Activated naive CD8-positive, alpha-beta T cell treated with anti-CD3 and anti-CD28 coated beads, Interleukin-2, amount 10 ng/mL, durations not matched to agents 7 days and 5 days (primary cell): Measurements from ENCODE around the gene IKBKE. TPM values are rescaled to one million over a fixed set of nuclear protein-coding genes. Genes with fewer than 3 reads are reported as not detected.
A peak's percentile ranks its signal among the peaks of the same experiment; 100 is the strongest.

ENCODE experiments used
- ATAC-seq: fragments of 150-1000 bp; cut with Tn5 transposase; one replicate; pipeline ENCODE4 v1.10.0; 2021; ENCODE audit warnings: low read depth, moderate library complexity
- POLR2A ChIA-PET: fragments of 350-600 bp; sonication (Branson Sonifier 250); formaldehyde crosslinking; loops from one replicate; lab custom pipeline; 2021; ENCODE audit warnings: antibody characterized with exemption; lab: Charles Lee
- DNase-seq: peaks from one replicate; pipeline ENCODE4 v3.0.0; 2021
- H3K27ac Mint-ChIP-seq: one replicate; pipeline ENCODE4 v1.8.0; 2022; ENCODE audit warnings: mild to moderate bottlenecking, mixed read lengths
- H3K27me3 Mint-ChIP-seq: one replicate; pipeline ENCODE4 v1.8.0; 2022; ENCODE audit warnings: mild to moderate bottlenecking, moderate library complexity, mixed read lengths
- H3K36me3 Mint-ChIP-seq: one replicate; pipeline ENCODE4 v1.8.0; 2021; ENCODE audit warnings: mild to moderate bottlenecking, mixed read lengths
- H3K4me1 Mint-ChIP-seq: one replicate; pipeline ENCODE4 v1.8.0; 2021; ENCODE audit warnings: mixed read lengths
- H3K4me3 Mint-ChIP-seq: one replicate; pipeline ENCODE4 v1.8.0; 2022; ENCODE audit warnings: mild to moderate bottlenecking, moderate library complexity, mixed read lengths
- H3K9me3 Mint-ChIP-seq: one replicate; pipeline ENCODE4 v1.8.0; 2021; ENCODE audit warnings: mixed read lengths
- total RNA-seq, 2 experiments: library from RNA; stranded (reverse); gene quantifications; one replicate each; pipeline ENCODE4 v1.2.3, GENCODE V29; 2021

IKBKE gene
- total RNA-seq, 2 experiments from 2014 or later = 83.5 to 84.0 TPM

GRCh38 chr1:206497363-206497762, 27.1 kb downstream of the IKBKE start:
- H3K27me3 Mint-ChIP-seq = no peaks in the 10 kb centered on the region
- peaks cover 7% of the 10 kb centered on the region for H3K4me1 Mint-ChIP-seq
- H3K9me3 Mint-ChIP-seq = no peaks in the 10 kb centered on the region
- H3K27ac Mint-ChIP-seq = no peak overlapping the region
- POLR2A ChIA-PET = interaction anchor here (0.7 kb wide), 1 partner anchor 547 kb away, joined by 3 read pairs; no protein-coding TSS in a partner anchor
- ATAC-seq (no peak), DNase-seq (no peak)
- no peak overlapping the region for H3K4me3 Mint-ChIP-seq
- H3K36me3 Mint-ChIP-seq = peaks cover 15% of the 10 kb centered on the region

- Mint-ChIP-seq H3K36me3 (peaks cover 13% of the 10 kb centered on the region), H3K27me3 (no peaks in the 10 kb centered on the region)
- DNase-seq = no peak
Measured at GRCh38 chr1:206497774-206498173, 27.5 kb downstream of the IKBKE start.

DNA sequence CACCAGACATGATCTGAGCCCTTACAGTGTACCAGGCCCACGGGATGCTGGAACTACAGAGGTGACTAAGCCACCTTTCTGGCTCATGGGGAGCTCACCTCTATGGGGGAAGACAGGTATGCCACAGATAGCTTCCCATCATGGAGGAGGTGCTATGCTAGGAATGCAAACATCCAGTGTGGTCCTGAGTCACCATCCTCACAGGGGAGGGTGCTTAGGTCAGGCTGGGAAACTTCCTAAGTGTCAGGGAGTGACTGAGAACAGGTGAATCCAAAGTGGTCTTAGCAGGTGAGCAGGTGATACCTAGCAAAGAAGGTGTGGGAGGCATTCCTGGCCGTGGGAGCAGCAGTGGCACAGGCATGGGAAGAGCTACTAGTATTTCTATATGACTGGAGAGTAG, 28.4 kb downstream of the IKBKE start:
- no peak for DNase-seq
- no peak overlapping the region for H3K4me3 Mint-ChIP-seq
- ATAC-seq = no peak
- H3K4me1 Mint-ChIP-seq = peaks cover 13% of the 10 kb centered on the region
- H3K9me3 Mint-ChIP-seq = no peaks in the 10 kb centered on the region
- H3K27me3 Mint-ChIP-seq = no peaks in the 10 kb centered on the region
- peaks cover 7% of the 10 kb centered on the region for H3K36me3 Mint-ChIP-seq
- no peak overlapping the region for H3K27ac Mint-ChIP-seq
- POLR2A ChIA-PET = interaction anchor here (0.7 to 1.1 kb wide), 2 partner anchors 8 to 398 kb away, joined by 3 to 4 read pairs; no protein-coding TSS in a partner anchor

More at GRCh38 chr1:206497774-206498173, 27.5 kb downstream of the IKBKE start:
- ATAC-seq = no peak
- Mint-ChIP-seq H3K4me3 (no peak overlapping the region), H3K4me1 (peaks cover 7% of the 10 kb centered on the region), H3K27ac (no peak overlapping the region), H3K9me3 (no peaks in the 10 kb centered on the region)
- POLR2A ChIA-PET = interaction anchor here (0.7 to 1.1 kb wide), 3 partner anchors 9 to 547 kb away, joined by 3 to 4 read pairs (median 3); no protein-coding TSS in a partner anchor

- Mint-ChIP-seq H3K9me3 (no peaks in the 10 kb centered on the region), H3K36me3 (peaks cover 7% of the 10 kb centered on the region), H3K4me3 (no peak overlapping the region), H3K27me3 (no peaks in the 10 kb centered on the region), H3K4me1 (peaks cover 23% of the 10 kb centered on the region), H3K27ac (no peak overlapping the region)
- POLR2A ChIA-PET = no interaction called here
- DNase-seq (no peak), ATAC-seq (no peak)
Measured at GRCh38 chr1:206500046-206500445, 29.8 kb downstream of the IKBKE start.

- no peak overlapping the region for H3K4me3 Mint-ChIP-seq
- no peak overlapping the region for H3K27ac Mint-ChIP-seq
- peaks cover 2% of the 10 kb centered on the region for H3K36me3 Mint-ChIP-seq
- H3K9me3 Mint-ChIP-seq = no peaks in the 10 kb centered on the region
- H3K27me3 Mint-ChIP-seq = peaks cover 3% of the 10 kb centered on the region
- no peak for DNase-seq
- no peak for ATAC-seq
- POLR2A ChIA-PET = interaction anchor here (1.9 kb wide), 1 partner anchor 12 kb away, joined by 5 read pairs; no protein-coding TSS in a partner anchor
- H3K4me1 Mint-ChIP-seq = peaks cover 30% of the 10 kb centered on the region
Measured at GRCh38 chr1:206501881-206502280, 31.6 kb downstream of the IKBKE start.

DNA sequence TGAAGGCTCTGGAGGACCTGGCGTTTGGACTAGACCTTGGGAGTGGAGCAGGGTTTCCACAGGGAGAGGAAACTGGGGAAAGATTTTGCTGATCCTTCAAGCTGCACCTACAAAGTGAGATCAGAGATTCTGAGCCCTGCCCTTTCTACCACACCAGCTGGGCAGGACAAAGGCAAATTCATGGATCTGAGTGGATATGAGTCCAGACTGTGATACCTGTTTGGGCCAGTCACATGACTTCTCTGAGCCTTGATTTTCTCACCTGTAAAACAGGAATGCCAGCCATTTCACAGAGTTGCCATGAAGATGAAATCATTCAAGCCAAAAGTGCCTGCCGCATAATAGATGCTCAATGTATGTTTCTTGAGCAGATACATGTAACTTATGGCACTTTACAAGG, 32.1 kb downstream of the IKBKE start:
- Mint-ChIP-seq H3K27ac (no peak overlapping the region), H3K4me3 (no peak overlapping the region), H3K9me3 (no peaks in the 10 kb centered on the region), H3K36me3 (peaks cover 2% of the 10 kb centered on the region), H3K4me1 (peaks cover 30% of the 10 kb centered on the region), H3K27me3 (peaks cover 3% of the 10 kb centered on the region)
- ATAC-seq = no peak
- no peak for DNase-seq
- POLR2A ChIA-PET = interaction anchor here (1.9 to 2.6 kb wide), 2 partner anchors 13 to 32 kb away, joined by 5 to 8 read pairs; partner anchors contain the start of gene IKBKE

- Mint-ChIP-seq H3K4me3 (no peak overlapping the region), H3K36me3 (peaks cover 2% of the 10 kb centered on the region), H3K27ac (no peak overlapping the region), H3K9me3 (no peaks in the 10 kb centered on the region), H3K4me1 (peaks cover 30% of the 10 kb centered on the region), H3K27me3 (peaks cover 3% of the 10 kb centered on the region)
- ATAC-seq = no peak
- POLR2A ChIA-PET = interaction anchor here (1.9 to 2.6 kb wide), 2 partner anchors 13 to 33 kb away, joined by 5 to 8 read pairs; partner anchors contain the start of gene IKBKE
- no peak for DNase-seq
Measured at GRCh38 chr1:206502812-206503211, 32.5 kb downstream of the IKBKE start.

GRCh38 chr1:206503591-206504362, 33.5 kb downstream of the IKBKE start:
- POLR2A ChIA-PET = interaction anchor here (0.5 to 2.6 kb wide), 3 partner anchors 13 to 109 kb away, joined by 3 to 8 read pairs (median 8); partner anchors contain the start of gene IKBKE
- Mint-ChIP-seq H3K36me3 (peaks cover 2% of the 10 kb centered on the region), H3K4me1 (peaks cover 33% of the 10 kb centered on the region), H3K9me3 (no peaks in the 10 kb centered on the region), H3K27ac (peak overlapping the region; percentile 55), H3K4me3 (peak overlapping the region; percentile 2), H3K27me3 (peaks cover 13% of the 10 kb centered on the region)
- peak; percentile 21 for ATAC-seq
- DNase-seq = no peak

DNA sequence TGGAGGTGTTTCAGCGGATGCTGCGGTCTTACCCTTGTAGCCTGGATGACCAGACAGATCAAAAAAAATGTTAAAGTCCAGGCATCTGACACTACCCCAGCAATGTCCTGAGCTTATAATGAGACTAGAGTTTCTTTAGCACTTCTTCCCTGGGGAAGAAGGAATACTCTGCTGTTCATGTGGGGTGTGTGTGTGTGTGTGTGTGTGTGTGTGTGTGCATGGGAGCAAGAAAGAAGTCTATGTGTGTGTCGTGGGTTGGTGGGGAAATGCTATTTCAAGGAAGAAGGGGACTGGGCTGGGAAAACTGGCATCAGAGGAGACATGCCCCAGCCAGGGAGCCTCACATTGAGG, 34.1 kb downstream of the IKBKE start:
- Mint-ChIP-seq H3K9me3 (no peaks in the 10 kb centered on the region), H3K4me1 (peaks cover 33% of the 10 kb centered on the region), H3K27ac (peak overlapping the region; percentile 55), H3K36me3 (peaks cover 2% of the 10 kb centered on the region), H3K4me3 (peak overlapping the region; percentile 2), H3K27me3 (peaks cover 18% of the 10 kb centered on the region)
- no peak for DNase-seq
- POLR2A ChIA-PET = interaction anchor here (1.4 to 2.6 kb wide), 2 partner anchors 14 to 34 kb away, joined by 3 to 8 read pairs; partner anchors contain the start of gene IKBKE
- no peak for ATAC-seq

DNA sequence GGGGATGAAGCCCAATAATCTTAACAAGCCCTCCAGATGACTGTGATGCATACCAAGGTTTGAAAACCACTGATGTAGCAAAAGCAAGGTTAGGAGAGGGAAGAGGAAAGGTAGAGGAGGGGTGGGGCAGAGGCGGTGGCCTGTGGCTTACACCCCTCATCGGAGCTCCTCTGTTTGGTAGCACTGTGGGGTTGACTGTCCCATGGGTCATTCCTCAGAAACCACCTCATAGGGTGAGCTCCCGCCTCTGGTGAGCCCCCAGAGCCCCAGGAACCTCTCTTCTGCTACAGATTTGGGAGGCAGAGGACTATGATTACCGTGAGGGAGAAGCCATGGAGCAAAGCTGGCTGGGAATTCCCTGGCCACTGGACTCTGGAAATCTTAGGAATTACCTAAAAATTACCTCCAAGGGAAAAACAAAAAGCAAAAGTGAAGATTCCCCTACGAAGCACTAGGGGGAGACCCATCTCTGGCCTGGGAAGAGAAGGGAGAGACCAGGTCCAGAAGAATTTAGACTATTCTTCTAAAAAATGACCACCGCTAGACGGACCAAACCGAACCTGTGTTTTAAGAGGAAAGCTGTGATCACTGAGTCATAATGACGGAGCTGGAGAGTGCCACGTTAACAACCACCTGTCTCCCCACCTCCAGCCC, 35.6 kb downstream of the IKBKE start:
- H3K9me3 Mint-ChIP-seq = no peaks in the 10 kb centered on the region
- H3K27ac Mint-ChIP-seq = no peak overlapping the region
- peaks cover 33% of the 10 kb centered on the region for H3K4me1 Mint-ChIP-seq
- ATAC-seq (no peak), DNase-seq (no peak)
- H3K4me3 Mint-ChIP-seq = peak overlapping the region; percentile 78
- no peaks in the 10 kb centered on the region for H3K36me3 Mint-ChIP-seq
- POLR2A ChIA-PET = interaction anchor here (1.6 to 2.3 kb wide), 5 partner anchors 10 to 82 kb away, joined by 4 to 8 read pairs (median 6); partner anchors contain the start of gene IKBKE
- peaks cover 26% of the 10 kb centered on the region for H3K27me3 Mint-ChIP-seq

DNA sequence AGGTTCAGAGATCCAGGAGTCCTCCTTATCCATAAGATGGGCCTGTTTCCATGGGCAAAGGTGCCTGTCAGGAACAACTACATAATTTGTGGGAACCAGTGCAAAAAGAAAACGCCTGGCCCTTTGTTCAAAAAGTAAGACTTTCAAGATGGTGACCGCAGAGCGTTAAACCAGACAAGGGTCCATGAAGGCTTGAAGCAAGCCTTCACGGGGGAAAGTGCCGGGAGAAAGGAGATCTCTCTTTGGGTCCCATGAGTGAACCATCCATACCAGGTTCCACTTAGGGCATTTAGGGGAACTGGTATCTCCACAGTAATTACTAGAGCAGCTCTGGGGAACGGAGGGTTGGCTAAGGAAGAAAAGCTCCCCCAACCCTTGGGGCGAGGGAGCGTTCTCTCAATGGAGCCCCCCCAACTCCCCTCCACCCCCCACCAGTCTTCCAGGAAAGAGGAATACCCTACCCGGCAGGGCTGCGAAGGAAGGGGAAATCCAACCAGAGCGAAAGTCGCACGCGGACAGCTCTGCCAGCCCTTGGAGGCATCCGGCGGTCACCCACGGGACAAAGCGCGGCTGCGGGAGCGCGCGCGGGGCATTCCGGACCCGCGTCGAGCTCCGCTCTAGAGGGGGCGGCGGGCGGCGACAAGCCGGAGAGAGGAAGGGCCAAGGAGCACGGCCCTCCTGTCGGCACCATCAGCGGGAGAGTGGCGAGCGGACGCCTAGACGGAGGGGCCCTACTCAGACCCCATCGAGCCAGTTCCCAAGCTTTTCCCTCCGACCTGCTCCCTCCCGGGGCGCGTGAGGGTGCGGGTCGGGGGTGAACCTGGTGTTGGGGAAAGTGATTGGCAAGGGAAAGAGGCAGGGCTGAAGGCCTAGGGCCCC, 36.4 kb downstream of the IKBKE start:
- Mint-ChIP-seq H3K36me3 (no peaks in the 10 kb centered on the region), H3K4me1 (peaks cover 31% of the 10 kb centered on the region), H3K27ac (peak overlapping the region; percentile 50), H3K27me3 (peaks cover 26% of the 10 kb centered on the region), H3K9me3 (no peaks in the 10 kb centered on the region), H3K4me3 (peak overlapping the region; percentile 78)
- POLR2A ChIA-PET = interaction anchor here (0.6 to 2.3 kb wide), 15 partner anchors 8 to 664 kb away, joined by 3 to 8 read pairs (median 4); partner anchors contain the start of gene IKBKE
- ATAC-seq (peak; percentile 23), DNase-seq (no peak)

DNA sequence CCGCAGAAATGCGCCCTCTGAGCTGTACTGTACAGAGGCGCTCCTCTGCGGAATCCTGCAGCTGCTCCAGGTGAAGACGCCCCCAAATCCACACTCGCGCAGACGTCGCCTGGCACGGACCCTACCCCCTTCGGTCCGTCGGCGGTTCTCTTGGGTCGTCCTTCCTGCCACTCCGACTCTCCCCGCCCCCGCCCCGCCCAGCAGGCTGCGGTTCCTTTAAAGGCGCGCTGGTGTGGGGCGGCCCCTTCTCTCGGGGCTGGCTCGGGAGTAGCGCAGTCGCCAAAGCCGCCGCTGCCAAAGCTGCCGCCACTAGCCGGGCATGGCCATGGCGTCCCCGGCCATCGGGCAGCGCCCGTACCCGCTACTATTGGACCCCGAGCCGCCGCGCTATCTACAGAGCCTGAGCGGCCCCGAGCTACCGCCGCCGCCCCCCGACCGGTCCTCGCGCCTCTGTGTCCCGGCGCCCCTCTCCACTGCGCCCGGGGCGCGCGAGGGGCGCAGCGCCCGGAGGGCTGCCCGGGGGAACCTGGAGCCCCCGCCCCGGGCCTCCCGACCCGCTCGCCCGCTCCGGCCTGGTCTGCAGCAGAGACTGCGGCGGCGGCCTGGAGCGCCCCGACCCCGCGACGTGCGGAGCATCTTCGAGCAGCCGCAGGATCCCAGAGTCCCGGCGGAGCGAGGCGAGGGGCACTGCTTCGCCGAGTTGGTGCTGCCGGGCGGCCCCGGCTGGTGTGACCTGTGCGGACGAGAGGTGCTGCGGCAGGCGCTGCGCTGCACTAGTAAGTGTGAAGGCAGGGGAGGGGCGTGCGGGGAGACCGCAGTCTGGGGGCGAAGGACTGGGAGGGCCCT, 37.2 kb downstream of the IKBKE start, which contains the start of gene RASSF5:
TSS of gene RASSF5 (plus strand) at position 248 of the 846 bp plus-strand sequence. CDS start at position 320, 72 bp downstream.
- Mint-ChIP-seq H3K27ac (peak within 1 kb of the TSS; percentile 50), H3K4me3 (peak within 1 kb of the TSS; percentile 78), H3K4me1 (peaks cover 31% of the 10 kb centered on the region), H3K9me3 (no peaks in the 10 kb centered on the region), H3K27me3 (peaks cover 26% of the 10 kb centered on the region), H3K36me3 (no peaks in the 10 kb centered on the region)
- DNase-seq = peak; percentile 86
- POLR2A ChIA-PET = interaction anchor here (0.6 to 2.3 kb wide), 15 partner anchors 9 to 665 kb away, joined by 3 to 8 read pairs (median 4); partner anchors contain the start of gene IKBKE
- peak; percentile 87 for ATAC-seq
